Neural cell (in vitro differentiated cells): ENCODE results near the gene NAGS. TPM values are rescaled to one million over a fixed set of nuclear protein-coding genes. Genes with fewer than 3 reads are reported as not detected.

Experiments
- H2AFZ ChIP-seq: fragments of 200-600, 300-800 bp; sonication (generic), shearing (Covaris generic); 2 replicates; pipeline ENCODE4 v1.6.0; 2014; ENCODE audit warnings: low read depth, mild to moderate bottlenecking, antibody characterized with exemption, low read length, moderate library complexity
- H3F3A ChIP-seq: fragments of 200-600 bp; shearing (Covaris generic); 2 replicates; pipeline ENCODE4 v1.6.1; 2016; ENCODE audit warnings: mild to moderate bottlenecking, moderate library complexity, mixed read lengths, antibody characterized with exemption, low read length; ENCODE audit not compliant: insufficient read depth, poor library complexity, severe bottlenecking
- H3K27ac ChIP-seq: fragments of 200-600, 300-800 bp; sonication (generic), shearing (Covaris generic); 2 replicates; pipeline ENCODE4 v1.5.1; 2014; ENCODE audit warnings: mild to moderate bottlenecking, low read length, moderate library complexity
- H3K27me3 ChIP-seq: fragments of 300-800, 200-600 bp; sonication (generic), shearing (Covaris generic); 2 replicates; pipeline ENCODE4 v1.6.0; 2014; ENCODE audit warnings: mild to moderate bottlenecking, low read depth, low read length, moderate library complexity; ENCODE audit not compliant: insufficient read depth
- H3K36me3 ChIP-seq: fragments of 300-800, 200-600 bp; sonication (generic), shearing (Covaris generic); 2 replicates; pipeline ENCODE4 v1.5.1; 2014; ENCODE audit warnings: mild to moderate bottlenecking, antibody characterized with exemption, low read length, moderate library complexity; ENCODE audit not compliant: insufficient read depth
- H3K4me2 ChIP-seq: fragments of 300-800, 200-600 bp; sonication (generic), shearing (Covaris generic); 2 replicates; pipeline ENCODE4 v1.6.0; 2014; ENCODE audit warnings: mild to moderate bottlenecking, low read length
- H3K4me3 ChIP-seq: fragments of 300-800, 200-600 bp; sonication (generic), shearing (Covaris generic); 2 replicates; pipeline ENCODE4 v1.5.1; 2014; ENCODE audit warnings: mild to moderate bottlenecking, low read length, moderate library complexity
- H3K79me2 ChIP-seq: fragments of 200-600 bp; shearing (Covaris generic); replicated peaks from 2 replicates; pipeline ENCODE4 v1.6.0; 2014; ENCODE audit warnings: mild to moderate bottlenecking, low read length, moderate library complexity; ENCODE audit not compliant: insufficient read depth
- H3K9ac ChIP-seq: fragments of 300-800, 200-600 bp; sonication (generic), shearing (Covaris generic); 2 replicates; pipeline ENCODE4 v1.6.1; 2016; ENCODE audit warnings: mild to moderate bottlenecking, low read length, mixed read lengths
- H3K9me2 ChIP-seq: fragments of 200-600 bp; shearing (Covaris generic); 2 replicates; pipeline ENCODE4 v1.6.1; 2016; ENCODE audit warnings: mild to moderate bottlenecking, low read length, mixed read lengths; ENCODE audit not compliant: insufficient read depth
- H3K9me3 ChIP-seq: fragments of 200-600, 300-800 bp; sonication (generic), shearing (Covaris generic); 2 replicates; pipeline ENCODE4 v1.6.1; 2016; ENCODE audit warnings: mild to moderate bottlenecking, mixed run types, low read length, moderate library complexity, mixed read lengths
- H4K20me1 ChIP-seq: fragments of 200-600 bp; shearing (Covaris generic); 2 replicates; pipeline ENCODE4 v1.6.1; 2016; ENCODE audit warnings: mild to moderate bottlenecking, mixed run types; ENCODE audit not compliant: insufficient read depth
- EP300 ChIP-seq: fragments of 450-650 bp; conservative IDR thresholded peaks from 2 replicates; pipeline ENCODE4 v1.6.1; 2014; ENCODE audit warnings: antibody characterized with exemption, mild to moderate bottlenecking, moderate library complexity; ENCODE audit not compliant: poor library complexity, severe bottlenecking
- EZH2 ChIP-seq: fragments of 200-600, 300-800 bp; shearing (Covaris generic), sonication (generic); IDR thresholded peaks from 2 replicates; pipeline ENCODE4 v1.6.1; 2014; ENCODE audit warnings: antibody characterized with exemption, low read length, borderline replicate concordance, mild to moderate bottlenecking; ENCODE audit not compliant: insufficient read depth, poor library complexity, severe bottlenecking
- MXI1 ChIP-seq: fragments of 450-650 bp; conservative IDR thresholded peaks from 2 replicates; pipeline ENCODE4 v1.6.1; 2014; ENCODE audit warnings: antibody characterized with exemption, mild to moderate bottlenecking; ENCODE audit not compliant: poor library complexity, severe bottlenecking
- POLR2AphosphoS5 ChIP-seq: IDR thresholded peaks from 2 replicates; pipeline ENCODE4 v1.6.1; 2012
- RAD21 ChIP-seq: fragments of 450-650 bp; conservative IDR thresholded peaks from 2 replicates; pipeline ENCODE4 v1.6.1; 2014; ENCODE audit warnings: antibody characterized with exemption, mild to moderate bottlenecking, moderate library complexity
- REST ChIP-seq: IDR thresholded peaks from 2 replicates; pipeline ENCODE4 v1.6.1; 2012; ENCODE audit warnings: borderline replicate concordance
- SMC3 ChIP-seq: fragments of 450-650 bp; conservative IDR thresholded peaks from 2 replicates; pipeline ENCODE4 v1.6.1; 2014; ENCODE audit warnings: antibody characterized with exemption, mild to moderate bottlenecking, moderate library complexity; ENCODE audit not compliant: poor library complexity
- TAF1 ChIP-seq: IDR thresholded peaks from 2 replicates; pipeline ENCODE4 v1.6.1; 2012; ENCODE audit warnings: low read depth
- polyA plus RNA-seq: library from polyadenylated mRNA; depleted of rRNA; stranded (reverse); fragments of >200 nt; gene quantifications from 2 replicates; pipeline ENCODE4 v1.2.3, GENCODE V29; 2014
- TF ChIP-seq, protein P1 (sequence below): fragments of 450-650 bp; IDR thresholded peaks from 2 replicates; pipeline ENCODE4 v1.5.1; 2014; ENCODE audit warnings: antibody characterized with exemption, mild to moderate bottlenecking, moderate library complexity; ENCODE audit not compliant: poor library complexity, severe bottlenecking

The NAGS gene
- polyA plus RNA-seq, 1 donor from 2014 or later: not detected

DNA sequence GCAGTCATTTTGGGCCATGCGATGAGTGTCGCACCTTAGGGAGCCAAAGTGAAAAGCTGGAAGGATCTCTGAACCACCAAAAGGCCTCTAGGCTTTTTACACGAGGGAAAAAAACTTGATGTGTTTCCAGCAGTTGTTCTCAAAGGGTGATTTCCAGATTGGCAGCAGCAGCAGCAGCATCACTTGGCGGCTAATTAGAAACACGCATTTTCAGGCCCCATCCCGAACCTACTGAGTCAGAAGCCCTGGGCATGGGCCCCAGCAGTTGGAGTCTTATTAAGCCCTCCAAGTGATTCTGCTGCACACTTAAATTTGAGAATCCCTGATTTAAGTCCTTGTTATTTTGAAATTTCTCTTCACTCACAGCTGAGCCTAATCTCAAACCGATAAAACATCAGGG is 25.4 kb upstream of the NAGS start:
- H3K4me3 ChIP-seq: no peak overlapping the region
- H3K27me3 ChIP-seq: peaks cover 21% of the 10 kb centered on the region
- no peaks in the 10 kb centered on the region for H3K9me2 ChIP-seq
- no peak overlapping the region for H3K27ac ChIP-seq
- no peak overlapping the region for H3K9ac ChIP-seq
- H3K79me2 ChIP-seq: no peaks in the 10 kb centered on the region
- H4K20me1 ChIP-seq: no peaks in the 10 kb centered on the region
- H3K4me2 ChIP-seq: no peak overlapping the region
- TF ChIP-seq EZH2 (no peak), SMC3 (no peak), RAD21 (no peak), REST (no peak), MXI1 (no peak)
- TF ChIP-seq, protein P1, sequence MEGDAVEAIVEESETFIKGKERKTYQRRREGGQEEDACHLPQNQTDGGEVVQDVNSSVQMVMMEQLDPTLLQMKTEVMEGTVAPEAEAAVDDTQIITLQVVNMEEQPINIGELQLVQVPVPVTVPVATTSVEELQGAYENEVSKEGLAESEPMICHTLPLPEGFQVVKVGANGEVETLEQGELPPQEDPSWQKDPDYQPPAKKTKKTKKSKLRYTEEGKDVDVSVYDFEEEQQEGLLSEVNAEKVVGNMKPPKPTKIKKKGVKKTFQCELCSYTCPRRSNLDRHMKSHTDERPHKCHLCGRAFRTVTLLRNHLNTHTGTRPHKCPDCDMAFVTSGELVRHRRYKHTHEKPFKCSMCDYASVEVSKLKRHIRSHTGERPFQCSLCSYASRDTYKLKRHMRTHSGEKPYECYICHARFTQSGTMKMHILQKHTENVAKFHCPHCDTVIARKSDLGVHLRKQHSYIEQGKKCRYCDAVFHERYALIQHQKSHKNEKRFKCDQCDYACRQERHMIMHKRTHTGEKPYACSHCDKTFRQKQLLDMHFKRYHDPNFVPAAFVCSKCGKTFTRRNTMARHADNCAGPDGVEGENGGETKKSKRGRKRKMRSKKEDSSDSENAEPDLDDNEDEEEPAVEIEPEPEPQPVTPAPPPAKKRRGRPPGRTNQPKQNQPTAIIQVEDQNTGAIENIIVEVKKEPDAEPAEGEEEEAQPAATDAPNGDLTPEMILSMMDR: no peak
- H3K9me3 ChIP-seq: no peaks in the 10 kb centered on the region
- H2AFZ ChIP-seq: no peak overlapping the region
- no peaks in the 10 kb centered on the region for H3K36me3 ChIP-seq
- no peaks in the 10 kb centered on the region for H3F3A ChIP-seq

- Histone ChIP-seq H3F3A (no peaks in the 10 kb centered on the region), H2AFZ (no peak overlapping the region), H3K4me2 (no peak overlapping the region), H3K9me2 (no peaks in the 10 kb centered on the region), H3K9ac (no peak overlapping the region), H3K36me3 (no peaks in the 10 kb centered on the region), H3K9me3 (no peaks in the 10 kb centered on the region), H3K27me3 (peaks cover 27% of the 10 kb centered on the region), H3K4me3 (no peak overlapping the region), H4K20me1 (no peaks in the 10 kb centered on the region), H3K27ac (no peak overlapping the region), H3K79me2 (no peaks in the 10 kb centered on the region)
- TF ChIP-seq MXI1 (no peak), POLR2AphosphoS5 (no peak), TAF1 (no peak), SMC3 (no peak), EZH2 (no peak), REST (no peak), RAD21 (no peak), EP300 (no peak)
- TF ChIP-seq, protein P1: no peak
Observed at GRCh38 chr17:43979671-43980070, 24.8 kb upstream of the NAGS start.
